NCI-H128 (cell line): Measurements from ENCODE around the gene ANXA8L1.
"Not testable (repeated sequence)": the region's sequence is repeated elsewhere in the genome, so short reads cannot be mapped to it uniquely, and the experiment has no call there.

Source experiments
- DNase-seq: peaks from one replicate; lab custom pipeline; 2025; ENCODE audit not compliant: unreplicated experiment; lab: John Stamatoyannopoulos, UW

The ANXA8L1 gene

DNA sequence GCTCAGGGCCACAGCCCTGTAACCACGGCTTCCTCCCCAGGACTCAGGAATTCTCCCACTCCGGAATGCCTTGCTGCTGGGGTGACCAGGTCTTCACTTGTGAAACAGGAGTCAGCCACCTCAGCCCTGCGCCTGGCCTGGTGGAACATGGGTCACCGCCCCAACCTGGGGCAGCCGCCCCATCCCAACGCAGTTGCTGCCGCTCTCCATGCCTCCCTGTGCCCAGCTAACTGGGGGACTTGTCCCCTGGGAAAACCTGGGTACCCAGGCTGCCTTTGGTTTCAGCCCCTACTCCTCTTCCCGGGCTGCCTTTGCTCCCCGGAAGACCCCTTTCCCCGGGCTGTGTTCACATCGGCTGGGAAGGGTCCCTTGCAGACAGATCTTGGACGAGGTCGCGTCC, 22.2 kb downstream of the ANXA8L1 start:
- DNase-seq = not testable (repeated sequence)

DNA sequence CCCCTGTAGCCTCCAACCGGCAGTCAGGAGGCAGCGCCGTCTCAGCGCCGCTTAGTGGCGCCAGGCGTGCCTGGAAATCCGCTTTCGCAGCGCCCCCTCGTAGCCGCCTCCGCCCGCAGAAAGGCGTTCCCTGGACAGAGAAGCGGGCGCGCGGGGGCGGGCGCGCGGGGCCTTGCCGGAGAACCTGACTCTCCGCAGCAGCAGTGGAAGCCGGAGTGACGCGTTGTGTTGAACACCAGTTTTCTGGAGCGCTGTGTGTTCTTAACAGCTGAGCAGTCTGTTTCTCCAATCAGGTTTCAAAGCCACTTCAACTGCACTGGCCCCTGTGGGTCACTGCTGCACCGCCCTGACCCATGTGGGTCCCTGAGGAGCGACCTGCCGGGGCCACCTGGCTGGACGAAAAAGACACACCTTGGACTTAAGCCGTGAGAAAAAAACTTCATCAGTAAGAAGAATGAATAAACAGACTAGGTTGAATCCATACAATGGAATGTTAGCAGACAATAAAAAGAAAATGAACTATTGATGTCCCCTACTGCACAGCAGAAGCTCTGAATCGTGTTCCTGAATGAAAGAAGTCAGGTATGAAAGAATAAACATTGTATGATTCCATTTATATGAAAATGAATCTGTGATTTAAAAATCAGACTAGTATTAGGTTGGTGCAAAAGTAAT, 22.8 kb downstream of the ANXA8L1 start:
- not testable (repeated sequence) for DNase-seq

DNA sequence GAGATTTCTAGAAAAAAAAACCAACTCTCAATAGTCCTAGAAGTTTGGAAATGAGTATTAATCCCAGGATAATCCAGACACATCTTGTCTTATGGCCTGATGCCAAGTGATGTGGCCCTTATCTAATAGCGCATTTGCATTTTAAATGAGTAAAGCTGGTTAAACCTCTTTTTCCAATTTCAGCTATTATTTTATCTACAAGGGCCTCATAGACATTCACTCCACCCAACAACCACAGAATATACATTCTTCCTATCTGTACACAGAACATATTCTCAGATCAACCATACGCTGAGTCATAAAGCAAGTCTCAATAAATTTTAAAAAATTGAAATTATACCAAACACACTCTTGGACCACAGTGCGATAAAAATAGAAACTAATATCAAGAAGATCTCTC, 34.0 kb downstream of the ANXA8L1 start:
- not testable (repeated sequence) for DNase-seq

DNA sequence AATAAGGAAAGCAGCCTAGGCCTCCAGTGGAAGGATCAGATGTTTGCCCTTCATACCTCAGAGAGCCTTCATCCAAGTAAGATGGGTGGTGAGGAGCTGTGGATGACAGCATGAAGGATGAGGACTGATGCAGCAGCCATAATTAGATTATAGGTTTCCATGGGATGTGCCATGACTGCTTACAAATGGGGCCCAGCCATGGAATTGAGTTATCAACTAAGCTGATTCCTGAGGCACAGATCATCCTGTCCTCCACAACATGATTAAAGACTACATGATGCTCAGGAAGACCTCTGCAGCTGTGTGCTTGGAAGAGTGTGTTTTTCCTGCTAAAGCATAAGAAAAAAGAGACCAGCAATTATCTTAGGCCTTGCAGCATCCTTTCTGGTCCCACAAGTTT, 35.5 kb downstream of the ANXA8L1 start:
- DNase-seq = not testable (repeated sequence)

DNA sequence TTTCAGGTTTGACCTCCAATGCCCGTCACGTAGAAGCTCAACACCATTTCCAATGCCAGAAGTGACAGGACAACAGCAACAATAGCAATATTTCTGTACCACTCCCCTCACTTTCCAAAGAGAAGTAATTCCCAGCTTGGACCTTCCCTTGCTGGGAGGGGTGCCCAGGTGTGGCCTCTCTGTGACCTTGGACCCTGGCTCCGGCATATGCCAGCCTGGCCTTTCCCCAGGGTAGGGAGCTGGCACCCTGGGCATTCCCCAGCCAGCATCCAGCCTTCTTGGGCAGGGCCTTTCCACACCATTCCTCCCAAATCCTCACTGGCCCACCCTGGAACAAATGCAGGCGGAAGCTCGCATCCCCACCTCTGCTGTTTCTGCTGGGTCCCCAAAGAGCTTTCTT, 37.1 kb downstream of the ANXA8L1 start:
- DNase-seq = not testable (repeated sequence)

DNA sequence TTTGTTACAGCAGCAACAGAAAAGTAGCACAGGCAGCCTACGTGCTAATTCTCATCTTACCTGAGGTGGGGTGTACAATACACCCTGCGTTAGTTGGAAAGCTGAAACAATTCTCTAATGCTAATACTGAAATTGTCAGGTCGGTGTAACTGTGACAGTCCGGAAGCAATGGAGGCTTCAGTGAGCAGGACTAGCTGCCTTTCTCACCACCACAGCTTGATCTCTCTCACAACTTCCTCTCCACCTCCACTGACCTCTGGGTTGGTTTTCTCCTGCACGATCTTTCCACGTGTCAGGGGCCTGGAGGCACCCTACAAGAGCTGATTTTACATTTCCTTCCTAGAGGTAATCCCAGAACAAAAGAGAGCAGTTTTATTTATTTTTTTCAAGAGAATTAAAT, 39.7 kb downstream of the ANXA8L1 start:
- not testable (repeated sequence) for DNase-seq

DNA sequence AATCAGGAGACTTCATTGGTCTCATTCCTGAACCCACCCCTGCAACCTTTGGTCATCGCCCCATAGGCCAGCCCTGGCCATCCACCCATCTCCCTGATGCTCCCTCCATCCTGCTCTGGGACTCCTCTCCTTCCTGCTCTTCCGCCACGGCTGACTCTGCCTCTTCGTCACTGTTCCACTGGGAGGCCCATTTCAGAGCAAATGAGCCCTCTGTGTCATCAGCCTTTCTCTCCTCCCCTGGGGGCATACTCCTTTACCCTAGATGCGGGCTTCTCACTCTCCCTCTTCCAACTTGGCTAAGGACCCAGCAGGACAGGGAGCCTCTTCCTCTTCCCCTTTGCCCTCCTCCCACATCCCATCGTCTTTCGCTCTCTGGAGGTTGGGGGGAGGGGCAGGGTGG, 42.7 kb downstream of the ANXA8L1 start:
- not testable (repeated sequence) for DNase-seq

DNA sequence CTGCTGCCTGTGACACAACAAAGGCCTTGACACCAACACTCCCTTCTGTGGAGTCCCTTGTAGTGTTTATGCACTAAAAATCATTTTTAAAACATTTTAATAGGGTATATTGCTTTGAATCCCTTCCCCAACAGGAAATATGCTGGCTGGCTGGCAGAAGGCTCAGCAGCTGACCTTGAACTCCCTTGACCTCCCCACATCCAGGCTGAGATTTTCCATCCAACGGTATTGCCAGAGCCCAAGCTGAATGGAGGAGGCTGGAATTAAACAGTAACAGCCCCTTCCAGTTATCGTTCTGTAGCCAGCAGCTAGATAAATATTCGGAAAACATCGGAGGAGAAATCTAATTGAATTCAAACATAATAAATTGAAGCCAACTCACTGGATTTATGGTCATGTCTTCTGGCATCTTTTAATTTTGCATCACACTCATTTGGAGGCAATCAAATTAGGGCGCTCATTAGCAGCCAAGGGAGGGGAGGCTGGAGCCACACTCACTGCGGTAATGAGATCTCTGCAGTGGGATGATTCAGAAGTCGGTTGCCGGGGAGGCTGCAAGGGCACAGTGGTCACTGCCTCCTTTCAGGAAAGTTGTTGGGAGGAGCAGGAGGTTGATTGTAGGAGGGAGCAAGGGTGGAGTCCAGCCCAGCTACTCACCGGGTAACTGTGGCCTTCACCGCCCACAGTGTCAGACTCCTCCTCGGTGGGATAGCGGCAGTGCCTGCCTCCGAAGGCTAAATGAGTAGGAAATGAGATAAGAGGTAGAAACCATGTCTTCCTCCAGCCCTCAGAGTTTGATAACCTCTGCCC, 44.2 kb downstream of the ANXA8L1 start:
- DNase-seq = not testable (repeated sequence)

DNA sequence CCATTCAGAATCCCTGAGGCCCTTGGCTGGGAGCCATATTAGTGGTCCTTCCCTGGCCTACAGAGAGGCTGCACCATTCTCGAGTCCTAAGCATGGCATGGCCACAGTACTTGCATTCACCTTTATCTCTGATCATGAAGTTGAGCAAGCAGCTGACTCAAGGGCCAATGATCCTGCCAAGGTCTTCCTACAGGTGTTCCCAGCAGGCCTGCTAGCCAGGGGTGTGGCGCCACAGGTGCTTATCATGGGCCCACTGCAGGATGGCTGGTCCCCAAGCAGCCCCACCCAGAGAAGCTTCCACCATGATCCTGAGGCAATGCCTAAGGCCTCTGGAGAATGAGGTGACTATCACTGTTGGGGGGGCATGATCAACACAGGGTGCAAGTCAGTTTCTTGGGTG, 48.0 kb downstream of the ANXA8L1 start:
- DNase-seq = not testable (repeated sequence)

DNA sequence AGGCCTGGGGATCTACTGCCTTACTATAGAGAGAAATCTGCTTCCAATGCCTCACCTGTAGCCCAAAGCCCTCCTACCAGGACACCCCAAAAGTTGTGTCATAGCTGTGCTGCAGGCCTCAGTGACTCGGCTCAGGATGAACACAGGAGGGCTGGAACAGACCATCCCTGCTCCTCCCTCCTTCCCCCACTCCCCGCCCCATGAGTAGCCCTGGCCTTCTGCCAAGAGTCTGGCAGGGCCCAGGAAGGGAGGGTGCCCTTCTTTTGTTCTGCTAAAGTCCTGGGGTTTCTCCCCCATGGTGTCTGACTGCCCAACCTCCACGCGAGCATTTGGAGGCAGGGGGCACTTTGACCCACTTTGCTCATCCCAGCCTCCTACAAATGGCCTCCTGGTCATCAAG, 65.4 kb downstream of the ANXA8L1 start:
- DNase-seq = not testable (repeated sequence)
